Measurements from ENCODE around the gene CNTNAP5.

DNA sequence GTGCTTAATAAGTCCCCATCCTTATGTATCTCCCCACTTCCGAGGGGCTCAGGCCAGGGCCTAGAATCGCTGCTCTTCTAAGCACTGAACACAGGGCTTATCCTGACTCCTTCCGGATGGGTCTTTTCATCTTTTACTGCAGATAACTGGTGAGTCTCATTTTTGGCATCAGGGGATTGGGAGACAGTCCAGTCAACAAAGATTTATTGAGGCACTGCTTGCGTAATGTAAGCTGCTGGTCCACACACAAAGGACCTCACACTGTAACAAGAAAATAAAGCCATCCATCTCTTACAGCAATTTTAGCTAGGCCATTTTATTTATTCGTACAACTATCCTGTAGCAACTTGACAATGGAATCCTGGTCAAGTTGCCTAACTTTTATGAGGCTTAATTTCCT, 600.5 kb downstream of the CNTNAP5 start:
- TF ChIP-seq CTCF (IDR thresholded peaks at IDR 0.05) (no peak), POLR2A (IDR thresholded peaks at IDR 0.05; ENCODE audit: low read depth) (no peak), EP300 (IDR thresholded peaks at IDR 0.05) (no peak), POLR2AphosphoS5 (IDR thresholded peaks at IDR 0.05) (no peak)

Measured in esophagus muscularis mucosa (tissue), 4 donors.